ENCODE results near the gene TMEM184B.

- TF ChIP-seq CTCF (conservative IDR thresholded peaks at IDR 0.05), result no peak
- TF ChIP-seq EZH2 (IDR thresholded peaks at IDR 0.05; ENCODE audit: low read depth), result no peak
These were observed 11.8 kb downstream of the TMEM184B start for GRCh38 chr22:38260761-38261681.

Measured in PC-9 (cell line).